Spleen (tissue), 11 donors: ENCODE results near the gene ZDHHC5. TPM values are rescaled to one million over a fixed set of nuclear protein-coding genes. Genes with fewer than 3 reads are reported as not detected.
A peak's percentile ranks its signal among the peaks of the same experiment; 100 is the strongest.

ENCODE experiments used
- DNase-seq: peaks from one replicate; pipeline ENCODE4 v3.0.0-alpha.2; 2020
- H3K27ac ChIP-seq, 8 donors: fragments of 200-600 bp; sonication (generic) in 7 of 8; 1 replicate in 4 of 8; 2 replicates in 4 of 8; pipeline versions ENCODE4 v1.5.0 to v1.8.0; 2016 to 2021; ENCODE audit warnings: inconsistent platforms in 4 of 8, mild to moderate bottlenecking in 4 of 8, moderate library complexity in 1 of 8
- H3K27me3 ChIP-seq, 7 donors: fragments of 200-600 bp; sonication (generic) in 6 of 7; replicated peaks in 1 of 7; 1 replicate in 4 of 7; 2 replicates in 3 of 7; pipeline versions ENCODE4 v1.5.0 to v1.8.0; 2016 to 2021; ENCODE audit warnings: inconsistent platforms in 3 of 7, mild to moderate bottlenecking in 1 of 7
- H3K36me3 ChIP-seq, 6 donors: fragments of 200-600 bp; sonication (generic) in 5 of 6; 1 replicate in 4 of 6; 2 replicates in 2 of 6; pipeline versions ENCODE4 v1.5.0 to v1.8.0; 2016 to 2021; ENCODE audit warnings: inconsistent platforms in 2 of 6
- H3K4me1 ChIP-seq, 6 donors: fragments of 200-600 bp; sonication (generic) in 5 of 6; 1 replicate in 3 of 6; 2 replicates in 3 of 6; pipeline versions ENCODE4 v1.5.0 to v1.8.0; 2016 to 2021; ENCODE audit warnings: inconsistent platforms in 3 of 6
- H3K4me3 ChIP-seq, 8 donors: fragments of 200-600 bp; sonication (generic) in 7 of 8; 1 replicate in 4 of 8; 2 replicates in 4 of 8; pipeline versions ENCODE4 v1.5.0 to v1.8.0; 2016 to 2021; ENCODE audit warnings: inconsistent platforms in 4 of 8, mild to moderate bottlenecking in 4 of 8, moderate library complexity in 2 of 8
- H3K9me3 ChIP-seq, 8 donors: fragments of 200-600 bp; sonication (generic) in 7 of 8; 1 replicate in 4 of 8; 2 replicates in 4 of 8; pipeline versions ENCODE4 v1.5.0 to v1.8.0; 2016 to 2021; ENCODE audit warnings: inconsistent platforms in 4 of 8
- POLR2A ChIP-seq, 3 donors: fragments of 450-650 bp; IDR thresholded peaks; one replicate each; pipeline ENCODE4 v1.5.1; 2017; ENCODE audit warnings: antibody characterized with exemption in 3 of 3, mild to moderate bottlenecking in 1 of 3
- POLR2AphosphoS5 ChIP-seq, 3 donors: sonication (generic); formaldehyde crosslinking; IDR thresholded peaks; one replicate each; pipeline ENCODE4 v1.5.1; 2017; ENCODE audit warnings: antibody characterized with exemption in 3 of 3
- whole genome bisulfite sequencing, 5 donors: extraction: QIAGEN DNeasy Blood & Tissue Kit in 3 of 5; methylation state at CpG; one replicate each; pipeline versions ENCODE4 v1.1.5 to v1.1.7; 2013 to 2018; 5-methylcytosine and 5-hydroxymethylcytosine counted together
- intact Hi-C: fragments of 100-400 bp; cut with DNase I; formaldehyde crosslinking; loops from one replicate; pipeline ENCODE4 v1.15.0; 2023; ENCODE audit warnings: low total_unique reads
- microRNA-seq, 3 donors: library from miRNA; unstranded; fragments of <30 nt; microRNA quantifications; one replicate each; pipeline versions ENCODE4 to v1.1.0, GENCODE V29; 2019 to 2020
- polyA plus RNA-seq, 3 donors: library from polyadenylated mRNA; stranded (reverse); fragments of 200-250 nt; gene quantifications; one replicate each; pipeline ENCODE4 v1.2.1, GENCODE V29; 2013
- small RNA-seq, 4 donors: library from RNA; depleted of rRNA; stranded (forward); fragments of <200 nt; gene quantifications; one replicate each; pipeline ENCODE3, GENCODE V24; 2016
- total RNA-seq, 7 donors: library from RNA; depleted of rRNA in 3 of 7; stranded (reverse); fragments of >200 nt in 3 of 7; fragmentation: NEBNext Ultra II Directional in 4 of 7; extraction: Animal tissue kit (Norgen Biotek cat#: 25700) in 4 of 7; gene quantifications; one replicate each; pipeline versions ENCODE4 v1.1.0 to v1.2.1, GENCODE V29; 2016 to 2021
- TF ChIP-seq, protein P1 (sequence below), 11 experiments: fragments of 200-600 bp in 7 of 11; fragments of 450-650 bp in 4 of 11; sonication (generic) in 4 of 11; IDR thresholded peaks in 8 of 11; conservative IDR thresholded peaks in 3 of 11; 1 replicate in 7 of 11; 2 replicates in 4 of 11; pipeline versions ENCODE4 v1.4.0 to v1.8.0; 2016 to 2021; ENCODE audit warnings: antibody characterized with exemption in 11 of 11, inconsistent platforms in 4 of 11, mild to moderate bottlenecking in 1 of 11
- donor health status: healthy with polysubstance abuse.
- donor health status: DM: no; HTN: no; CAD: no; lungs with moderate emphysema.
- donor health status: DM: no; HTN: no; CAD: no.
- donor health status: Bipolar disorder and iron deficiency.
- donor health status: healthy.
- donor health status: DM: no; HTN: no; CAD: no.
- donor health status: DM: yes; HTN: yes; CAD: no.

ZDHHC5 gene
- total and polyA plus RNA-seq, 10 donors = 14.0 to 58.0 (median 48.8) TPM

DNA sequence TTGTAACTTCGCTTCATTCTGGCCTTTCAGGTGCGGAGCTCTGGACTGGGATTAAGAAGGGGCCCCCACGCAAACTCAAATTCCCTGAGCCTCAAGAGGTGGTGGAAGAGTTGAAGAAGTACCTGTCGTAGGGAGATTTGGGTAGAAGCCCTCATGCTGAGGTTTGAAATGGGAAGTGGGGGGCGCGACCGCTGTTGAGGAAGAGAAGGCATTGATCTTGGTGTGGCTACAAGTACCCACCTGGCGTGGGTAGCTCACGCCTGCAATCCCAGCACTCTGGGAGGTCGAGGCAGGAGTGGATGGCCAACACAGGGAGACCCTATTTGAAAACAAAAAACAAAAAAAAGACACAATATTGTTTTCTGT is 74.2 kb downstream of the ZDHHC5 start:
- Histone ChIP-seq H3K4me3 (peak overlapping the region; percentile 56 to 94 (median 90)), H3K36me3 (peaks cover 0 to 82% (median 60%) of the 10 kb centered on the region in 6 donors), H3K27me3 (no peaks in the 10 kb centered on the region), H3K9me3 (no peaks in the 10 kb centered on the region), H3K27ac (peak overlapping the region; percentile 93 to 98 (median 96)), H3K4me1 (peaks cover 15 to 56% (median 37%) of the 10 kb centered on the region in 6 donors)
- intact Hi-C loops = no loop called here
- 0 to 1% (median 0%) methylated on average over 10 of the region's 10 CpGs for WGBS, 5 donors
- DNase-seq = peak; percentile 80
- TF ChIP-seq POLR2A (IDR thresholded peaks at IDR 0.05) (no peak), POLR2AphosphoS5 (IDR thresholded peaks at IDR 0.05) (no peak)
- TF ChIP-seq, protein P1, sequence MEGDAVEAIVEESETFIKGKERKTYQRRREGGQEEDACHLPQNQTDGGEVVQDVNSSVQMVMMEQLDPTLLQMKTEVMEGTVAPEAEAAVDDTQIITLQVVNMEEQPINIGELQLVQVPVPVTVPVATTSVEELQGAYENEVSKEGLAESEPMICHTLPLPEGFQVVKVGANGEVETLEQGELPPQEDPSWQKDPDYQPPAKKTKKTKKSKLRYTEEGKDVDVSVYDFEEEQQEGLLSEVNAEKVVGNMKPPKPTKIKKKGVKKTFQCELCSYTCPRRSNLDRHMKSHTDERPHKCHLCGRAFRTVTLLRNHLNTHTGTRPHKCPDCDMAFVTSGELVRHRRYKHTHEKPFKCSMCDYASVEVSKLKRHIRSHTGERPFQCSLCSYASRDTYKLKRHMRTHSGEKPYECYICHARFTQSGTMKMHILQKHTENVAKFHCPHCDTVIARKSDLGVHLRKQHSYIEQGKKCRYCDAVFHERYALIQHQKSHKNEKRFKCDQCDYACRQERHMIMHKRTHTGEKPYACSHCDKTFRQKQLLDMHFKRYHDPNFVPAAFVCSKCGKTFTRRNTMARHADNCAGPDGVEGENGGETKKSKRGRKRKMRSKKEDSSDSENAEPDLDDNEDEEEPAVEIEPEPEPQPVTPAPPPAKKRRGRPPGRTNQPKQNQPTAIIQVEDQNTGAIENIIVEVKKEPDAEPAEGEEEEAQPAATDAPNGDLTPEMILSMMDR (IDR thresholded peaks at IDR 0.05 in 8 of 11, conservative IDR thresholded peaks at IDR 0.05 in 3 of 11) = no peak

DNA sequence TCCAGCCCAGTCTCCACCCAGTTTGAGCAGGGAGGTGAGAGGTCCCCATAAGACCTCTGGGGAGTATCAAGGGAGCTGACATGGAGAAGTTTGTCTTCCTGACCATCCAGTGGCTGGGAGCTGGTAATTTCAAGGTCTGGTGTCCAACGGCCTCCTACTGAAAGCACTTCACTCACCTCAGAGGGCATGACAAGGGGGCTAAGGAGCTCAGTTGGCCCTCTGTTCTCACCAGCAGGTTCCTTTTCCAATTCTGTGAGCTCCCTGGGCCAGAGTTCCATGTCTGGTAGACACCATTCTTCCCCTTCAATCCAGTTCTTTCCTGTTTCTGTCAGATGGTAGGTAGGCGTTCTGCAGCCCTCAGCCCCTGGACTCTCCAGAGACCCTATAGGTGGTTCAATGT is 76.4 kb downstream of the ZDHHC5 start:
- no peak for DNase-seq
- Histone ChIP-seq H3K27me3 (no peaks in the 10 kb centered on the region), H3K36me3 (peaks cover 0 to 66% (median 39%) of the 10 kb centered on the region in 6 donors), H3K27ac (peak overlapping the region in 1 of 8 donors; percentile 50), H3K4me3 (no peak overlapping the region), H3K9me3 (no peaks in the 10 kb centered on the region), H3K4me1 (peaks cover 15 to 56% (median 37%) of the 10 kb centered on the region in 6 donors)
- intact Hi-C loops = no loop called here
- TF ChIP-seq POLR2A (IDR thresholded peaks at IDR 0.05) (no peak), POLR2AphosphoS5 (IDR thresholded peaks at IDR 0.05) (no peak)
- TF ChIP-seq, protein P1 (IDR thresholded peaks at IDR 0.05 in 8 of 11, conservative IDR thresholded peaks at IDR 0.05 in 3 of 11) = no peak
- WGBS, 5 donors = 48 to 78% (median 67%) methylated on average over 2 of the region's 2 CpGs

DNA sequence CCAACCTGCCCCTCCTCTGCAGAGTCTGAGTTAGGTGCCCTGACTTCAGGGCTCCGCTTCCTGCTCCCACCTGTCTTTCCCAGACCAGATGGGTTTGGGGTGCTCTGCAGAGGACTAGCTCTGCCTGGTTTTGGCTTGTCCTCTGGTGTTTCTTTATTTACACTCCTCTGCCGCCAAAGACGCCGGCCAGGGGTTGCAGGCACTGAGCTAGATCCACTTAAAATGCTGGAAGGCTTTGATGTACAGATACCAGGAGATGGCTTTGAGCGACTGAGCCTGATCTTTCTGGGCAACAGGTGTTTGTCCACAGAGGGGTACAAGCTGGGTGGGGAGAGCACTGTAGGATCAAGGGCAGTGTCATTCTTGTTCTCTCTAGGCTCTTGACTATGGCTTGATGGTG is 77.3 kb downstream of the ZDHHC5 start:
- intact Hi-C loops = no loop called here
- 92 to 96% (median 95%) methylated on average over 5 of the region's 5 CpGs for WGBS, 5 donors
- no peak for DNase-seq

DNA sequence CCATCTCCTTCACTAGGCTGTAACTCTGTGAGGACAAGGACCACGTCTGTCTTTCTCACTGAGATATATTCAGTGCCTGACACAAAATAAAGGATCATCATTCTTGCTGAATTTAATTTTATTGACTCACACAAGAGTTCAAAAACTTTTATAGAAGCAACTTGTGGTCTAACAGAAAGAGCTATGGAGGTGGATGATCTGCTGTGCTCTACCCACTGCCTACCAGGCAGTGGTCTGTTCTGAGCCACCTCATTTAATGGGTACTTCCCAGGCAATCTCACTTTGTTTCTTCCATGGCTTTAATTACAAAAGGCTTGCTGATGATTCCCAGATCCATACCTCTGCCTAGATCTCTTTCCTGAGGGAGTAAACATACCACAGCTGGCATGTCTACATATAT is 79.0 kb downstream of the ZDHHC5 start:
- TF ChIP-seq POLR2AphosphoS5 (IDR thresholded peaks at IDR 0.05) = no peak
- TF ChIP-seq, protein P1 (IDR thresholded peaks at IDR 0.05 in 8 of 11, conservative IDR thresholded peaks at IDR 0.05 in 3 of 11) = no peak
- WGBS, 5 donors = 91 to 97% (median 94%) methylated on average over 1 of the region's 1 CpG
- H3K27ac ChIP-seq = no peak overlapping the region
- peaks cover 0 to 54% (median 36%) of the 10 kb centered on the region in 6 donors for H3K36me3 ChIP-seq
- no peaks in the 10 kb centered on the region for H3K27me3 ChIP-seq
- H3K9me3 ChIP-seq = no peaks in the 10 kb centered on the region
- intact Hi-C loops = no loop called here
- no peak for DNase-seq
- no peak overlapping the region for H3K4me3 ChIP-seq
- H3K4me1 ChIP-seq = peaks cover 11 to 45% (median 27%) of the 10 kb centered on the region in 6 donors

More for the DNA sequence above, 77.3 kb downstream of the ZDHHC5 start:
- H3K4me3 ChIP-seq = no peak overlapping the region
- H3K9me3 ChIP-seq = no peaks in the 10 kb centered on the region
- TF ChIP-seq POLR2AphosphoS5 (IDR thresholded peaks at IDR 0.05) = no peak
- no peak for TF ChIP-seq POLR2A (IDR thresholded peaks at IDR 0.05)
- TF ChIP-seq, protein P1 (IDR thresholded peaks at IDR 0.05 in 8 of 11, conservative IDR thresholded peaks at IDR 0.05 in 3 of 11) = no peak
- H3K27ac ChIP-seq = no peak overlapping the region
- peaks cover 15 to 53% (median 36%) of the 10 kb centered on the region in 6 donors for H3K4me1 ChIP-seq
- H3K36me3 ChIP-seq = peaks cover 0 to 58% (median 36%) of the 10 kb centered on the region in 6 donors
- no peaks in the 10 kb centered on the region for H3K27me3 ChIP-seq

Small RNAs within 50 kb of the gene (microRNA-seq; reads per million reads assigned to microRNA genes)
- gene MIR130A = 8,174 to 14,489 (median 8,805) reads per million in 3 donors

Small RNAs within 50 kb of the gene (small RNA-seq; reads per million reads assigned to genes)
- 302 to 626 (median 404) reads per million in 4 donors for gene MIR130A
- gene TMX2-CTNND1 = 0 reads per million in 4 donors

Other genes with a start within 250 kb of the ZDHHC5 start
- gene SLC43A3, start 241.0 kb upstream of the ZDHHC5 start, total RNA-seq = 10 to 100 TPM; 29.9 to 72.5 (median 41.7) TPM
- gene SLC43A3, start 241.0 kb upstream of the ZDHHC5 start, polyA plus RNA-seq = 10 to 100 TPM; 15.2 to 29.1 (median 20.9) TPM
- gene RTN4RL2, start 207.6 kb upstream of the ZDHHC5 start, total RNA-seq = 1 to 10 TPM in 1 of 7 donors, under 1 TPM in 6; 0.37 to 2.0 (median 0.49) TPM
- under 1 TPM; 0.15 to 0.73 (median 0.29) TPM for gene RTN4RL2, start 207.6 kb upstream of the ZDHHC5 start, polyA plus RNA-seq
- 10 to 100 TPM in 5 of 7 donors, 1 to 10 TPM in 2; 7.0 to 16.1 (median 13.0) TPM for gene SLC43A1, start 152.4 kb upstream of the ZDHHC5 start, total RNA-seq
- 1 to 10 TPM; 6.2 to 8.4 (median 6.4) TPM for gene SLC43A1, start 152.4 kb upstream of the ZDHHC5 start, polyA plus RNA-seq
- gene TIMM10, start 137.4 kb upstream of the ZDHHC5 start, total RNA-seq = 10 to 100 TPM; 28.1 to 58.7 (median 39.0) TPM
- gene TIMM10, start 137.4 kb upstream of the ZDHHC5 start, polyA plus RNA-seq = 10 to 100 TPM; 38.7 to 57.4 (median 56.1) TPM
- not detected for gene SMTNL1, start 130.5 kb upstream of the ZDHHC5 start, total RNA-seq
- gene SMTNL1, start 130.5 kb upstream of the ZDHHC5 start, polyA plus RNA-seq = not detected
- 100 to 1,000 TPM in 5 of 7 donors, 10 to 100 TPM in 2; 74.2 to 137 (median 112) TPM for gene UBE2L6, start 100.4 kb upstream of the ZDHHC5 start, total RNA-seq
- gene UBE2L6, start 100.4 kb upstream of the ZDHHC5 start, polyA plus RNA-seq = 100 to 1,000 TPM in 1 of 3 donors, 10 to 100 TPM in 2; 46.8 to 135 (median 79.5) TPM
- gene SERPING1, start 70.4 kb upstream of the ZDHHC5 start, total RNA-seq = 100 to 1,000 TPM; 121 to 364 (median 255) TPM
- gene SERPING1, start 70.4 kb upstream of the ZDHHC5 start, polyA plus RNA-seq = 100 to 1,000 TPM; 104 to 187 (median 161) TPM
- gene YPEL4, start 18.2 kb upstream of the ZDHHC5 start, total RNA-seq = 1 to 10 TPM in 6 of 7 donors, under 1 TPM in 1; 0.63 to 8.3 (median 2.2) TPM
- gene YPEL4, start 18.2 kb upstream of the ZDHHC5 start, polyA plus RNA-seq = 1 to 10 TPM in 1 of 3 donors, under 1 TPM in 2; 0.77 to 2.4 (median 1.00) TPM
- gene CLP1, start 10.4 kb upstream of the ZDHHC5 start, total RNA-seq = 10 to 100 TPM; 10.5 to 21.6 (median 14.6) TPM
- gene CLP1, start 10.4 kb upstream of the ZDHHC5 start, polyA plus RNA-seq = 10 to 100 TPM in 1 of 3 donors, 1 to 10 TPM in 2; 8.3 to 12.2 (median 8.4) TPM
- gene MED19, start 44.1 kb downstream of the ZDHHC5 start, total RNA-seq = 10 to 100 TPM in 4 of 7 donors, 1 to 10 TPM in 3; 8.3 to 14.7 (median 11.0) TPM
- gene MED19, start 44.1 kb downstream of the ZDHHC5 start, polyA plus RNA-seq = 10 to 100 TPM in 2 of 3 donors, 1 to 10 TPM in 1; 8.3 to 14.0 (median 11.1) TPM
- 10 to 100 TPM; 38.8 to 57.0 (median 51.9) TPM for gene TMX2, start 44.5 kb downstream of the ZDHHC5 start, total RNA-seq
- gene TMX2, start 44.5 kb downstream of the ZDHHC5 start, polyA plus RNA-seq = 10 to 100 TPM; 36.0 to 56.5 (median 46.3) TPM
- gene SELENOH, start 73.4 kb downstream of the ZDHHC5 start, total RNA-seq = 100 to 1,000 TPM in 4 of 7 donors, 10 to 100 TPM in 3; 79.1 to 119 (median 104) TPM
- 100 to 1,000 TPM; 175 to 247 (median 245) TPM for gene SELENOH, start 73.4 kb downstream of the ZDHHC5 start, polyA plus RNA-seq
- gene BTBD18, start 83.7 kb downstream of the ZDHHC5 start, total RNA-seq = not detected
- not detected for gene BTBD18, start 83.7 kb downstream of the ZDHHC5 start, polyA plus RNA-seq
- 100 to 1,000 TPM in 6 of 7 donors, 10 to 100 TPM in 1; 89.4 to 227 (median 130) TPM for gene CTNND1, start 93.7 kb downstream of the ZDHHC5 start, total RNA-seq
- 10 to 100 TPM; 12.0 to 24.6 (median 13.0) TPM for gene CTNND1, start 93.7 kb downstream of the ZDHHC5 start, polyA plus RNA-seq